B cell (primary cell): ENCODE data around the gene BEAN1. TPM values are rescaled to one million over a fixed set of nuclear protein-coding genes. Genes with fewer than 3 reads are reported as not detected.

Source experiments
- ATAC-seq: fragments of 200-7000 bp; cut with Tn5 transposase; one replicate; pipeline ENCODE4 v1.10.0; 2021; ENCODE audit warnings: low read depth, mild to moderate bottlenecking, moderate number of reproducible peaks, moderate library complexity
- CTCF ChIA-PET: fragments of 350-600 bp; sonication (Branson Sonifier 250); formaldehyde crosslinking; loops from one replicate; lab custom pipeline; 2021; ENCODE audit warnings: antibody characterized with exemption, inconsistent platforms; lab: Charles Lee
- POLR2A ChIA-PET: fragments of 350-600 bp; sonication (Branson Sonifier 250); formaldehyde crosslinking; loops from one replicate; lab custom pipeline; 2021; ENCODE audit warnings: antibody characterized with exemption; lab: Charles Lee
- DNase-seq: peaks from one replicate; pipeline ENCODE4 v3.0.0; 2013
- H2AFZ ChIP-seq: 2 replicates; pipeline ENCODE4 v1.6.1; 2012; ENCODE audit warnings: mild to moderate bottlenecking, low read depth, low read length; ENCODE audit not compliant: insufficient read depth, poor library complexity, severe bottlenecking
- H3K27ac ChIP-seq, 2 donors: 1 replicate in 1 of 2; 2 replicates in 1 of 2; pipeline ENCODE4 v1.5.1; 2012 to 2013; ENCODE audit warnings: low read length in 2 of 2, mild to moderate bottlenecking in 2 of 2, moderate library complexity in 1 of 2
- H3K27me3 ChIP-seq, 4 experiments: fragments of 200-600 bp in 1 of 4; sonication (generic) in 1 of 4; replicated peaks in 1 of 4; 1 replicate in 2 of 4; 2 replicates in 2 of 4; pipeline versions ENCODE4 v1.6.1 to v1.7.0; 2013 to 2016; ENCODE audit warnings: low read length in 3 of 4, mild to moderate bottlenecking in 2 of 4, mixed read lengths in 1 of 4, moderate library complexity in 1 of 4; ENCODE audit not compliant: insufficient read depth in 4 of 4, control insufficient read depth in 3 of 4; ENCODE audit errors: control extremely low read depth in 1 of 4
- H3K36me3 ChIP-seq, 2 experiments: replicated peaks in 1 of 2; 1 replicate in 1 of 2; 2 replicates in 1 of 2; pipeline versions ENCODE4 v1.6.1 to v1.7.1; 2013; ENCODE audit warnings: low read length in 1 of 2; ENCODE audit not compliant: insufficient read depth in 2 of 2, control insufficient read depth in 1 of 2; ENCODE audit errors: control extremely low read depth in 1 of 2, extremely low read depth in 1 of 2
- H3K4me1 ChIP-seq, 2 donors: fragments of 200-600 bp in 1 of 2; sonication (generic) in 1 of 2; 1 replicate in 1 of 2; 2 replicates in 1 of 2; pipeline versions ENCODE4 v1.5.1 to v1.6.1; 2013 to 2017; ENCODE audit warnings: low read length in 2 of 2; ENCODE audit not compliant: control insufficient read depth in 2 of 2, insufficient read depth in 2 of 2
- H3K4me2 ChIP-seq: replicated peaks from 2 replicates; pipeline ENCODE3; 2012; ENCODE audit warnings: mild to moderate bottlenecking, low read depth, low read length; ENCODE audit not compliant: poor library complexity, severe bottlenecking
- H3K4me3 ChIP-seq, 5 experiments: fragments of 200-600 bp in 1 of 5; sonication (generic) in 1 of 5; 1 replicate in 3 of 5; 2 replicates in 2 of 5; pipeline versions ENCODE4 v1.5.1 to v1.7.0; 2011 to 2016; ENCODE audit warnings: low read length in 4 of 5, mild to moderate bottlenecking in 4 of 5, low read depth in 2 of 5, control low read depth in 1 of 5, moderate library complexity in 1 of 5; ENCODE audit not compliant: insufficient read depth in 1 of 5; ENCODE audit errors: control extremely low read depth in 1 of 5, extremely low read depth in 1 of 5
- H3K79me2 ChIP-seq: fragments of 200-600 bp; sonication (generic); one replicate; pipeline ENCODE4 v1.6.0; 2016; ENCODE audit warnings: low read length; ENCODE audit not compliant: control insufficient read depth, insufficient read depth
- H3K9ac ChIP-seq: fragments of 200-600 bp; sonication (generic); 2 replicates; pipeline ENCODE4 v1.6.1; 2017; ENCODE audit warnings: mild to moderate bottlenecking, low read length, moderate library complexity
- H3K9me3 ChIP-seq, 3 donors: one replicate each; pipeline versions ENCODE4 v1.6.1 to v1.7.1; 2013; ENCODE audit warnings: low read length in 2 of 3; ENCODE audit not compliant: control insufficient read depth in 2 of 3, insufficient read depth in 1 of 3; ENCODE audit errors: control extremely low read depth in 1 of 3
- H4K20me1 ChIP-seq: 2 replicates; pipeline ENCODE4 v1.6.0; 2012; ENCODE audit warnings: mild to moderate bottlenecking, low read length; ENCODE audit not compliant: insufficient read depth, control insufficient read depth, poor library complexity, severe bottlenecking
- H3K27ac Mint-ChIP-seq: one replicate; pipeline ENCODE4 v1.8.0; 2021; ENCODE audit warnings: mixed read lengths
- H3K27me3 Mint-ChIP-seq: one replicate; pipeline ENCODE4 v1.8.0; 2021; ENCODE audit warnings: mixed read lengths
- H3K4me1 Mint-ChIP-seq: one replicate; pipeline ENCODE4 v1.8.0; 2021; ENCODE audit warnings: mixed read lengths
- H3K4me3 Mint-ChIP-seq: one replicate; pipeline ENCODE4 v1.8.0; 2021; ENCODE audit warnings: mixed read lengths
- H3K9me3 Mint-ChIP-seq: one replicate; pipeline ENCODE4 v1.8.0; 2022; ENCODE audit warnings: mixed read lengths; ENCODE audit not compliant: insufficient read depth
- EZH2 ChIP-seq: IDR thresholded peaks from 2 replicates; pipeline ENCODE4 v1.6.1; 2012; ENCODE audit warnings: borderline replicate concordance, low read depth, mild to moderate bottlenecking, moderate library complexity, low read length; ENCODE audit not compliant: insufficient read depth, poor library complexity, severe bottlenecking
- WGBS: methylation state at CpG from one replicate; pipeline ENCODE4 v1.1.5; 2013; ENCODE audit warnings: missing lambda C conversion rate; ENCODE audit not compliant: insufficient coverage; 5-methylcytosine and 5-hydroxymethylcytosine counted together
- intact Hi-C: fragments of 100-400 bp; cut with micrococcal nuclease; formaldehyde crosslinking; loops from one replicate; pipeline ENCODE4 v1.10.0; 2022
- polyA plus RNA-seq: library from polyadenylated mRNA; depleted of rRNA; stranded (reverse); fragments of >200 nt; gene quantifications from 2 replicates; pipeline ENCODE4 v1.2.3, GENCODE V29; 2012
- total RNA-seq, 2 donors: library from RNA; stranded (reverse); fragments of 120-200 nt in 1 of 2; gene quantifications; 1 replicate in 1 of 2; 2 replicates in 1 of 2; pipeline versions ENCODE4 v1.2.3 to v1.2.4, GENCODE V29; 2013 to 2022
- TF ChIP-seq, protein P1 (sequence below): fragments of 200-600 bp; IDR thresholded peaks from one replicate; pipeline ENCODE4 v1.8.0; 2022; ENCODE audit warnings: antibody characterized with exemption, mild to moderate bottlenecking

BEAN1 gene
- total and polyA plus RNA-seq, 2 donors (not counting 1 experiment from before 2014, with no cell fraction given): not detected

DNA sequence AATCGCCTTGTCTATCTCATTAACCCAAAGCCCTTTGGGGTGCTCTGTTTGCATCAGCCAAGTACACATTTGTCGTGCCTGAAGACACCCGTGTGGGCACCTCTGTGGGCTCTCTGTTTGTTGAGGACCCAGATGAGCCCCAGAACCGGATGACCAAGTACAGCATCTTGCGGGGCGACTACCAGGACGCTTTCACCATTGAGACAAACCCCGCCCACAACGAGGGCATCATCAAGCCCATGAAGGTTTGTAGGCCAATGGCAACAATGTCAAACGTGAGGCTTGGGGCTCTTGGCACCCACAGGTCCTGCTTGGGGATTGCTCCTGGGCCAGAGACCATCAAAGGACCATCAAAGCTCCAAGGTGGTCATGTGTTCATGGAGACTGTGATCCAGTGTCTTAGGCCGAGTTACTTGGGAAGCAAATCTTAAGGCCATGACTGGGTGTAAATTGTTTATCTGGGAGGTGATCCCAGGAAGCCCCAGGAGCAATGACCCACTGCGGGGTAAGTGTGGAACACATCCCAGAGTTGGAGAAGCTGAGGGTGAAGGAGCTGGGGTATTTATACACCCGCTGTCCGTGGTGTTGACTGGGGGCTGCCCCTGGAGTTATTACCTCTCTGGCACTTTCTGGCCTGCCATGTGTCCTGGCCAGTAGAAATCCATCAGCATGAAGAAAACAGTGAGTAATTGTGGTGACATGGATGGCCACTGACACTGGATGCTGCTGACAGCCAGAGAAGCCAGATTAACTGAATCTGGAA, 36.6 kb upstream of the BEAN1 start:
- no peaks in the 10 kb centered on the region for H3K4me1 Mint-ChIP-seq

More for the DNA sequence above, 36.6 kb upstream of the BEAN1 start:
- H3K9me3 Mint-ChIP-seq: no peaks in the 10 kb centered on the region
- no peaks in the 10 kb centered on the region for H3K4me1 ChIP-seq
- H3K27ac Mint-ChIP-seq: no peak overlapping the region
- no peak overlapping the region for H3K4me3 ChIP-seq
- no peaks in the 10 kb centered on the region for H4K20me1 ChIP-seq
- TF ChIP-seq, protein P1, sequence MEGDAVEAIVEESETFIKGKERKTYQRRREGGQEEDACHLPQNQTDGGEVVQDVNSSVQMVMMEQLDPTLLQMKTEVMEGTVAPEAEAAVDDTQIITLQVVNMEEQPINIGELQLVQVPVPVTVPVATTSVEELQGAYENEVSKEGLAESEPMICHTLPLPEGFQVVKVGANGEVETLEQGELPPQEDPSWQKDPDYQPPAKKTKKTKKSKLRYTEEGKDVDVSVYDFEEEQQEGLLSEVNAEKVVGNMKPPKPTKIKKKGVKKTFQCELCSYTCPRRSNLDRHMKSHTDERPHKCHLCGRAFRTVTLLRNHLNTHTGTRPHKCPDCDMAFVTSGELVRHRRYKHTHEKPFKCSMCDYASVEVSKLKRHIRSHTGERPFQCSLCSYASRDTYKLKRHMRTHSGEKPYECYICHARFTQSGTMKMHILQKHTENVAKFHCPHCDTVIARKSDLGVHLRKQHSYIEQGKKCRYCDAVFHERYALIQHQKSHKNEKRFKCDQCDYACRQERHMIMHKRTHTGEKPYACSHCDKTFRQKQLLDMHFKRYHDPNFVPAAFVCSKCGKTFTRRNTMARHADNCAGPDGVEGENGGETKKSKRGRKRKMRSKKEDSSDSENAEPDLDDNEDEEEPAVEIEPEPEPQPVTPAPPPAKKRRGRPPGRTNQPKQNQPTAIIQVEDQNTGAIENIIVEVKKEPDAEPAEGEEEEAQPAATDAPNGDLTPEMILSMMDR: no peak
- TF ChIP-seq EZH2: no peak
- H3K4me3 Mint-ChIP-seq: no peak overlapping the region
- ChIA-PET CTCF (interaction anchor here (1.3 kb wide), 1 partner anchor 14 kb away, joined by 4 read pairs; no protein-coding TSS in a partner anchor), POLR2A (no interaction called here)
- no peaks in the 10 kb centered on the region for H3K36me3 ChIP-seq
- 82% methylated on average over 14 of the region's 14 CpGs for WGBS
- no peaks in the 10 kb centered on the region for H3K9me3 ChIP-seq
- intact Hi-C loops: no loop called here
- no peak for ATAC-seq
- no peak for DNase-seq
- no peaks in the 10 kb centered on the region for H3K79me2 ChIP-seq
- H3K9ac ChIP-seq: no peak overlapping the region
- no peak overlapping the region for H3K27ac ChIP-seq
- peaks cover 24% of the 10 kb centered on the region for H3K27me3 Mint-ChIP-seq
- H3K4me2 ChIP-seq: no peak overlapping the region
- no peaks in the 10 kb centered on the region for H3K27me3 ChIP-seq
- H2AFZ ChIP-seq: no peak overlapping the region
